GM12865 (cell line): ENCODE results near the gene AADAC.

Experiments used
- DNase-seq: peaks from one replicate; pipeline ENCODE4 v3.0.0; 2010; ENCODE audit warnings: low read depth
- H3K4me3 ChIP-seq: 2 replicates; pipeline ENCODE4 v1.5.1; 2011; ENCODE audit warnings: mild to moderate bottlenecking, low read depth, low read length, control low read depth
- TF ChIP-seq, protein P1 (sequence below): IDR thresholded peaks from 2 replicates; pipeline ENCODE4 v1.5.1; 2011; ENCODE audit warnings: low read length, control low read depth, low read depth, inconsistent platforms; ENCODE audit not compliant: insufficient read depth; ENCODE audit errors: missing control alignments

AADAC gene

DNA sequence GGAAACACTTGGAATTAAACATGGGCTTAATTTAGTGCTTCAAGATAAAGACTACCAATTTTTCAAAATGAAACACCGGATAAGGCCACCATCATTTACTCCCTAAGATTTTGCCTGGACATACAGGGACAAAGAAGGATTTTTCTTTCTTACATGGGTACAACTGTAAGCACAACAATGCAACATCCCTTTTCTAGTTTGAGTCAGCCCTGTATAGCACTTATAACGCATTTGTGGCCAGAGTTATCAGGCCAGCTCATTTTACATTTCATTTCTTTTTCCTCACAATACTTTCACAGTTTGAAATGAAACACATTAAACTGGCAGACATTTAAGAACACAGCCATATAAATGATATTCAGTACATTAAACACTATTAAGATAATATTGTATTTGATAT, 49.7 kb downstream of the AADAC start:
- DNase-seq = no peak
- TF ChIP-seq, protein P1, sequence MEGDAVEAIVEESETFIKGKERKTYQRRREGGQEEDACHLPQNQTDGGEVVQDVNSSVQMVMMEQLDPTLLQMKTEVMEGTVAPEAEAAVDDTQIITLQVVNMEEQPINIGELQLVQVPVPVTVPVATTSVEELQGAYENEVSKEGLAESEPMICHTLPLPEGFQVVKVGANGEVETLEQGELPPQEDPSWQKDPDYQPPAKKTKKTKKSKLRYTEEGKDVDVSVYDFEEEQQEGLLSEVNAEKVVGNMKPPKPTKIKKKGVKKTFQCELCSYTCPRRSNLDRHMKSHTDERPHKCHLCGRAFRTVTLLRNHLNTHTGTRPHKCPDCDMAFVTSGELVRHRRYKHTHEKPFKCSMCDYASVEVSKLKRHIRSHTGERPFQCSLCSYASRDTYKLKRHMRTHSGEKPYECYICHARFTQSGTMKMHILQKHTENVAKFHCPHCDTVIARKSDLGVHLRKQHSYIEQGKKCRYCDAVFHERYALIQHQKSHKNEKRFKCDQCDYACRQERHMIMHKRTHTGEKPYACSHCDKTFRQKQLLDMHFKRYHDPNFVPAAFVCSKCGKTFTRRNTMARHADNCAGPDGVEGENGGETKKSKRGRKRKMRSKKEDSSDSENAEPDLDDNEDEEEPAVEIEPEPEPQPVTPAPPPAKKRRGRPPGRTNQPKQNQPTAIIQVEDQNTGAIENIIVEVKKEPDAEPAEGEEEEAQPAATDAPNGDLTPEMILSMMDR = no peak
- H3K4me3 ChIP-seq = no peak overlapping the region

DNA sequence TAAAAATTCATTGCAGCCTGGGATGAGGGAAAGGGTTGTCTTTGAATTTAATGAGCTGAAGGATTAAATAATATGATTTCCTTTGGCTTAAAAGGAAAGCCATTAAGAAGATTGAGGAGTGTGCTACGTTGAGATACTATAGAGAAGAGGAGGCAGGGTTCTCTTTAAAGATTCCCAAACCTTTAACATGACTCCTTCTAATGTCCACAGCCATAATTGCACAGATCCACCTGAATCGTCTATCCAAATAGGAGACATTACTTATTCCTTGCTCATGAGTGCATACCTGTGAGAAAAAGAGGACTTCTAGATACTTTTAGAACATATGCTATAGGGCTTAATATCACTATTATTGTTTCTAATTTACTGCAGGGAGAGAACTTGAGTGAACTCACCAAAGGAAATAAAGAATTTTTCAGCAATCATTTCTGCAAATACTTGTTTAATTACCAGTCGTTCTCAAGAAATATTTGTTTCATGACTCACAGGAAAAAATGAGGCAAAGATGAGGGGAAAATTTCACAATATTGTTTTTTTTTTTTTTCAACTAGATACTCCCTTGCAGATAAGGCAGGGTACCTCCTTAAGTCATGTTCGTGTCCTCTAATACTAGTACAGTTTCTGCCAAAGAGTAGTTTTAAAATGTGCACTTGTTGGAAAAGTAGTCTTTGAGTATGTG, 50.6 kb downstream of the AADAC start:
- no peak for DNase-seq
- TF ChIP-seq, protein P1 = no peak
- no peak overlapping the region for H3K4me3 ChIP-seq

DNA sequence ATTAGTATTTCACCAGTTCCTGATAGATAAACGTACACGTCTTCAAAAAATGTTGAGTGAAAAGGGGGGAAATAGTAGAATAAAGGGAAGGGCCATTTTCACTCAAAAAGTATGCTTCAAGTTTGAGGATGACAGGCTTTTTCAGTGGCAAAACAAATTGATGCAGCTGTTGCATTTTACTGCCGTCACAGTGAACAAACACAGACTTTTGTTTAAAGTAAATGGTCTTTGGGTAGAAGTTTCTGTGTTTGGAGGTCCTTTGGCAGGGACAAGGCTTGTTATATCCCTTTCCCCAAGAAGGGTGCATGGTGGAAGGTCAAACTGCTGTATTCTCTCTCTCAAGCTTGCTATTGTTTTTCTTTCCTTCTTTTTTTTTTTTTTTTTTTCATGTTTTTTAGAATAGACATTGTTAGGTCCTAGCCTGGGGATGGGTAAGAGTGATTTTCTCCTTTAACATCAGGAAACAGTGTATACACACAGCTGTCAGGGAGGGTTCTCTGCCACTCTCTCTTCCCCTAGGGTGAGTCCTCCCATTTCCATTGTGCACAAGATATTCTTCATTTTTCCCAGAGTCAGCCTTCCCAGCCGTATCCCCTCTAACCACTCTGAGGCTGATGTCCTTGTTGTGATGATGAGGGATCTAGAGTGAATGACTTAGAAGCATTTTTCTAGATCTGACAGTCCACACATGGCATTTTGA, 52.9 kb downstream of the AADAC start:
- no peak overlapping the region for H3K4me3 ChIP-seq
- TF ChIP-seq, protein P1 = no peak
- DNase-seq = no peak

DNA sequence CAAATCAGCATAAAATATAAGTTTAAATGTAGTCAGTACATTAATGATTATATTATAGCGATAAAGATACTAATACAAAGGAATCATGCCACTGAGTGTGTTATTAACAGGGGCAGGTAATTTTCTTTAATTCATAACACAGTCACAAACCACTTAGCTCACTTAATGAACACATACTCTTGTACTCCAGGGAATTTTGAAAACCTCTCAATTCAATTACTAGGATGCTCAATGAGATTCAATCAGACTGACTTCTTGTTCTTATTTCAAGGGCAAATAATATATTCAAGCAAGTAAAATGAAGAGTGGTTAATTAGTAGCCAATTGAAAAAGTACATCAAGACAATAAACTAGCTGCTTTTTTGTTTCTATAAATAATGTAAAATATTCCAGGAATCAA, 53.8 kb downstream of the AADAC start:
- TF ChIP-seq, protein P1 = no peak
- DNase-seq = no peak
- H3K4me3 ChIP-seq = no peak overlapping the region

DNA sequence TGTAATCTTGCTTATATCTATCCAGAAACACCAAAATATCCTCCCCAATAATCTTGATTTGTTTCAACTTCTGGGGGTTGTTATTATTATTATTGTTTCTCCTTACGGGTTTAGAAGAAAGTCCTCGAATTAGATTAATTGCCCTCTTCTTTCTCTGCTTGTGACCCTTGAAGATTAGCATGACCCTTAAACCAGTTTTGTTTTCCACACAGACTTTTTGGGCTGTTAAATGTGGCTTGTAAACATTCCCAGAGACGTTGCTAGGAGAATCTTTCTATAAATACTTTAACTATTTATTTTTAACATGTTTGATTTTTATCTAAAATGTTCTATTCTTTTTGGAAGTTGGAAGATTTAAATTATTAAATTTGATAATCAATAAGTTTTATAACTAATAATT, 55.3 kb downstream of the AADAC start:
- no peak overlapping the region for H3K4me3 ChIP-seq
- no peak for DNase-seq
- TF ChIP-seq, protein P1 = no peak

DNA sequence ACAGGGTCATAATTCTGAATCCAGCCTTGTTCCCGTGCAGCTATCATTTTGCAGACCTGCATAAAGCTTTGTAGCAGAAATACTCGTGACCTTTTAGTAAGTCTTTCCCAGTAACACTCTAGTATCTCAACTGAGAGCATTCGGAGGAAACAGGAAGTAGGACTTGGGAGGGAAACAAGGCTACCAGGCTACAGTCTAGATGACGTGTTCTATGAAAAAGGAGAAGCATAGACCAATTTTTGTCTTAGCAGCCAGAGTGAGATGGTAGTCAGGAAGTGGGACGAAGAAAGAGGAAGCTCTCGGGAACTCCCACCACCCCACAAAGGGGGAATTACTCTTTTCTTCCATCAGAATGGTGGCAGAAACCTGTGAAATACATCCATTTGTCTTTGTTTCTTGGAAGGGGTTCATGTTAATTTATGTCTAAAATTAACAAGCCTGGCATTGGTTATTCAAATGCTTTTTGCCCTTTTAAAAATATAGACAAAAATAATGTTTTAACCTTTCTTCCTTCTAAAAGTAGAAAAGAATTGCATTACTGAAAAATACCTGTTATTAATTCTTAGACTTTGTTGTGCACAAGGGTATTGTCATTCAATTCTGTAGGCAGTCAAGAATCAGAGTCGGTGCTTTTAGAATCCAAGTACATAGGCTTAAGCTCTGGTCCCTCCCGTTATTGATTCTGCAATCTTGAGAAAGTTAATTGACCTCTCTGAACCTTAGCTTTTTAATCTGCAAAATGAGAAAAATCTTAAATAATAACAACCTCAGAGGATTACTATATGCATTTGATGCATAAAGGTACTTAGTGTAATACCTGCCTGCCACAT, 57.9 kb downstream of the AADAC start:
- DNase-seq = peak; percentile 41
- TF ChIP-seq, protein P1 = no peak

More for the DNA sequence above, 57.9 kb downstream of the AADAC start:
- no peak overlapping the region for H3K4me3 ChIP-seq
